Gastroesophageal sphincter (tissue), 3 donors: Measurements from ENCODE around the gene PRKCZ.

Experiments used
- CTCF ChIP-seq, 4 experiments: fragments of 200-600 bp in 2 of 4; fragments of 450-650 bp in 2 of 4; sonication (generic) in 1 of 4; IDR thresholded peaks; one replicate each; pipeline ENCODE4 v1.5.1; 2017 to 2019; ENCODE audit warnings: antibody characterized with exemption in 4 of 4, mild to moderate bottlenecking in 2 of 4, moderate library complexity in 2 of 4
- EP300 ChIP-seq: sonication (generic); formaldehyde crosslinking; IDR thresholded peaks from one replicate; pipeline ENCODE4 v1.6.1; 2017; ENCODE audit warnings: antibody characterized with exemption, mild to moderate bottlenecking
- POLR2A ChIP-seq, 2 donors: fragments of 450-650 bp; IDR thresholded peaks; one replicate each; pipeline ENCODE4 v1.6.1; 2017; ENCODE audit warnings: antibody characterized with exemption in 2 of 2, mild to moderate bottlenecking in 2 of 2, moderate library complexity in 1 of 2
- POLR2AphosphoS5 ChIP-seq: sonication (generic); formaldehyde crosslinking; IDR thresholded peaks from one replicate; pipeline ENCODE4 v1.6.1; 2017; ENCODE audit warnings: antibody characterized with exemption

DNA sequence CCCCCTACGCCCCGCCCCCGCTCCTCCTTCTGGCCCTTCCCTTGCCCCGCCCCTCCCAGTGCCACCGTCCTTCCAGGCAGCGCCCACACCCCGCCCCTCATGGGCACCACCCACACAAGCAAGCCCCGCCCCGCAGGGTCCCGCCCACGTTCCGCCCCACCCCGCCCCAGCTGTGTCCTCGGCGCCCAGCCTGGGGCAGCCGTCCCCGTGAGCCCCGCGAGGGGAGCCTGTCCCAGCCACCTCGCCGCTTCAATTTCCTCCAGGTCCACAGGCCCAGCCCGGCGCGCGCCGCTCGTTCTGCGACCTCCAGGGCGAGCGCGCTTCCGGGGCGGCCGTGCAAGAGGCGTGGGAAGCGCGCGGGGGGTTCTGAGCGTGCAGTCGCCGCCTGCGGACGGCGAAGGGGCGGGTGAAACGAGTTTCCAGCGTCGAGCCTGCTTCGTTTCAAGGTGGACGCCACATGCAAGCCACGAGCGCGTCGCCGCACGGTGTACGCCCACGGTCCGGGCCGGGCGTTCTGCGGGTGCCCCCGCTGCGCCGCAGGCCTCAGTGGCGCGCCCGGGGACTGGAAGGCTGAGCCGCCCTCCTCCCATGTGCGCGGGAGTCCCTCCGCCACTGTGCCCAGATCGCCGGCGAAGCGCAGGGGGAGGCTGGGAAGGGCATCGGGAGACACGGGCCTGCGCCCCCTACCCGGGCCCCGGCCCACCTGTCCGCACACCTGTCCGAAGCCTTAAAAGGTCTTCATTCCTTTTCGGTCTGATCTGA is 155.2 kb downstream of the PRKCZ start:
- peak in 2 of 4 experiments; percentile 31 to 38 for TF ChIP-seq CTCF (IDR thresholded peaks at IDR 0.05)
- TF ChIP-seq POLR2AphosphoS5: peak; percentile 48
- peak; percentile 25 to 65 for TF ChIP-seq POLR2A (IDR thresholded peaks at IDR 0.05)
- TF ChIP-seq EP300: no peak
